K562 (cell line): ENCODE measurements around the gene TRAF1. TPM values are rescaled to one million over a fixed set of nuclear protein-coding genes. Genes with fewer than 3 reads are reported as not detected.
A peak's percentile ranks its signal among the peaks of the same experiment; 100 is the strongest.

Experiments
- ATAC-seq: fragments of 200-7000 bp; cut with Tn5 transposase; 3 replicates; pipeline ENCODE4 v1.9.1; 2020; ENCODE audit warnings: moderate library complexity
- BruUV-seq: library from RNA; stranded (reverse); fragments of 400-500 nt; replicated peaks from 2 replicates; lab custom pipeline; 2021; lab: Mats Ljungman, UMichigan
- CTCF ChIA-PET: fragments of 300-600 bp; formaldehyde crosslinking; extraction: SDS; loops from one replicate; lab custom pipeline; 2021; ENCODE audit warnings: low intra/inter-chr PET ratio; lab: Yijun Ruan, JAX
- POLR2A ChIA-PET: fragments of 300-600, 350-650 bp; sonication (Branson Sonifier 250); formaldehyde crosslinking; extraction: SDS; loops from one replicate; lab custom pipeline; 2021; ENCODE audit warnings: antibody characterized with exemption, inconsistent platforms; lab: Yijun Ruan, JAX
- DNase-seq, 4 experiments: peaks; one replicate each; pipeline versions ENCODE4 v3.0.0 to v3.0.0-alpha.2; 2011 to 2018; ENCODE audit warnings: low spot score in 3 of 4, mixed read lengths in 3 of 4; ENCODE audit errors: extremely low read depth in 1 of 4
- FAIRE-seq: peaks from 2 replicates; lab custom pipeline; 2011; peaks lifted over from hg19 to GRCh38; lab: Jason Lieb, UNC
- H2AFZ ChIP-seq: 2 replicates; pipeline ENCODE4 v1.6.0; 2011; ENCODE audit warnings: low read depth, low read length, control low read depth, inconsistent platforms
- H3K27ac ChIP-seq: fragments of 200-600 bp; 3 replicates; pipeline ENCODE4 v1.8.0; 2011; ENCODE audit warnings: low read depth, mild to moderate bottlenecking, control low read depth, inconsistent platforms, low read length, moderate library complexity, mixed read lengths; ENCODE audit errors: extremely low read depth
- H3K27me3 ChIP-seq, 2 experiments: fragments of 300-600 bp in 1 of 2; 2 replicates in 1 of 2; 3 replicates in 1 of 2; pipeline versions ENCODE4 v1.6.0 to v1.8.0; 2011; ENCODE audit warnings: inconsistent platforms in 2 of 2, low read length in 2 of 2, mild to moderate bottlenecking in 1 of 2, mixed read lengths in 1 of 2, moderate library complexity in 1 of 2; ENCODE audit not compliant: control insufficient read depth in 2 of 2, insufficient read depth in 2 of 2
- H3K36me3 ChIP-seq: fragments of 300-600 bp; 3 replicates; pipeline ENCODE4 v1.8.0; 2011; ENCODE audit warnings: mild to moderate bottlenecking, low read length, inconsistent platforms; ENCODE audit not compliant: control insufficient read depth, insufficient read depth
- H3K4me1 ChIP-seq, 2 experiments: fragments of 200-600 bp in 1 of 2; replicated peaks in 1 of 2; 2 replicates in 1 of 2; 3 replicates in 1 of 2; pipeline versions ENCODE4 v1.5.1 to v1.8.0; 2011; ENCODE audit warnings: inconsistent platforms in 2 of 2, low read length in 2 of 2, mild to moderate bottlenecking in 1 of 2, mixed read lengths in 1 of 2, moderate library complexity in 1 of 2; ENCODE audit not compliant: control insufficient read depth in 2 of 2, insufficient read depth in 2 of 2
- H3K4me2 ChIP-seq: 2 replicates; pipeline ENCODE4 v1.6.1; 2011; ENCODE audit warnings: low read length, control low read depth, inconsistent platforms, mixed read lengths; ENCODE audit not compliant: insufficient read depth
- H3K4me3 ChIP-seq: fragments of 200-600 bp; sonication (generic), shearing (Covaris generic); 2 replicates; pipeline ENCODE4 v1.5.1; 2016; ENCODE audit warnings: control low read depth, inconsistent platforms
- H3K79me2 ChIP-seq: fragments of 200-600 bp; 3 replicates; pipeline ENCODE4 v1.8.0; 2011; ENCODE audit warnings: low read length, inconsistent platforms; ENCODE audit not compliant: control insufficient read depth, insufficient read depth
- H3K9ac ChIP-seq, 2 experiments: 2 replicates each; pipeline versions ENCODE4 v1.6.0 to v1.6.1; 2011; ENCODE audit warnings: low read depth in 2 of 2, low read length in 2 of 2, control low read depth in 1 of 2, inconsistent platforms in 1 of 2, mild to moderate bottlenecking in 1 of 2, mixed read lengths in 1 of 2; ENCODE audit not compliant: insufficient read depth in 1 of 2
- H3K9me1 ChIP-seq: one replicate; pipeline ENCODE4 v1.6.0; 2011; ENCODE audit warnings: inconsistent platforms, mild to moderate bottlenecking, low read length, moderate library complexity; ENCODE audit not compliant: control insufficient read depth, insufficient read depth
- H3K9me3 ChIP-seq: replicated peaks from 2 replicates; pipeline ENCODE4 v1.5.1; 2011; ENCODE audit warnings: low read depth, low read length, inconsistent platforms; ENCODE audit not compliant: control insufficient read depth, insufficient read depth
- H4K20me1 ChIP-seq: replicated peaks from 2 replicates; pipeline ENCODE4 v1.6.1; 2011; ENCODE audit warnings: low read length, inconsistent platforms, mixed read lengths; ENCODE audit not compliant: control insufficient read depth, insufficient read depth
- BHLHE40 ChIP-seq: IDR thresholded peaks from 2 replicates; pipeline ENCODE4 v1.6.1; 2011; ENCODE audit warnings: low read length, improper control_type of control experiment
- E4F1 ChIP-seq: fragments of 250-450 bp; sonication (Bioruptor Pico); IDR thresholded peaks from 2 replicates; pipeline ENCODE4 v1.5.0; 2021; ENCODE audit warnings: mild to moderate bottlenecking, borderline replicate concordance
- MBD2 ChIP-seq: sonication (generic); IDR thresholded peaks from 2 replicates; pipeline ENCODE4 v1.6.1; 2016; ENCODE audit warnings: low read depth, borderline replicate concordance
- THRB ChIP-seq: fragments of 450-650 bp; formaldehyde crosslinking; conservative IDR thresholded peaks from 2 replicates; pipeline ENCODE4 v1.4.0; 2022; ENCODE audit warnings: mild to moderate bottlenecking, missing genetic modification characterization
- U2AF2 ChIP-seq: fragments of 200-400 bp; formaldehyde crosslinking; optimal IDR thresholded peaks from 2 replicates; pipeline ENCODE3; 2017; ENCODE audit warnings: low read depth, mild to moderate bottlenecking, low read length
- ZZZ3 ChIP-seq: fragments of 450-650 bp; IDR thresholded peaks from 2 replicates; pipeline ENCODE4 v1.6.1; 2016; ENCODE audit warnings: antibody characterized with exemption, mild to moderate bottlenecking, moderate library complexity
- WGBS: fragments of 100-300 bp; shearing (Covaris generic); methylation state at CpG from one replicate; pipeline ENCODE4 v1.1.6; 2016; ENCODE audit warnings: low coverage, mixed read lengths; ENCODE audit not compliant: insufficient coverage; ENCODE audit errors: missing lambda C conversion rate; 5-methylcytosine and 5-hydroxymethylcytosine counted together
- in situ Hi-C: fragments of 300-500 bp; cut with MboI; formaldehyde crosslinking; loops from 4 replicates; pipeline ENCODE4 v1.15.0; 2018; ENCODE audit warnings: inconsistent platforms, mixed read lengths
- intact Hi-C: fragments of 100-400 bp; cut with micrococcal nuclease; formaldehyde crosslinking; loops from 2 replicates; pipeline ENCODE4 v1.14.2; 2022
- polyA plus RNA-seq, 8 experiments: library from polyadenylated mRNA; depleted of rRNA in 4 of 8; stranded (reverse) in 5 of 8; unstranded in 3 of 8; fragments of >200 nt; fragmentation: Nextera tagmentation in 2 of 8; fragmentation: Illumina TruSeq in 1 of 8; extraction: Ambion mirVana in 2 of 8; extraction: Trizol in 1 of 8; gene quantifications; 2 replicates each; pipeline versions ENCODE4 v1.2.1 to v1.2.3, GENCODE V29; 2011 to 2014; ENCODE audit warnings: inconsistent platforms in 1 of 8, missing spikeins in 1 of 8
- total RNA-seq, 7 experiments: library from RNA; depleted of rRNA in 6 of 7; stranded (reverse); fragments of >200 nt in 6 of 7; fragmentation: Illumina TruSeq in 2 of 7; extraction: Trizol in 2 of 7; gene quantifications; 2 replicates each; pipeline versions ENCODE4 v1.2.1 to v1.2.3, GENCODE V29; 2011 to 2021; ENCODE audit warnings: low replicate concordance in 1 of 7

TRAF1 gene
- total and polyA plus RNA-seq, 9 of the 15 experiments (the other 6 are each of a cell fraction or from before 2014, with no cell fraction given) = 0.01 to 1.1 (median 0.04) TPM; not detected in 2

DNA sequence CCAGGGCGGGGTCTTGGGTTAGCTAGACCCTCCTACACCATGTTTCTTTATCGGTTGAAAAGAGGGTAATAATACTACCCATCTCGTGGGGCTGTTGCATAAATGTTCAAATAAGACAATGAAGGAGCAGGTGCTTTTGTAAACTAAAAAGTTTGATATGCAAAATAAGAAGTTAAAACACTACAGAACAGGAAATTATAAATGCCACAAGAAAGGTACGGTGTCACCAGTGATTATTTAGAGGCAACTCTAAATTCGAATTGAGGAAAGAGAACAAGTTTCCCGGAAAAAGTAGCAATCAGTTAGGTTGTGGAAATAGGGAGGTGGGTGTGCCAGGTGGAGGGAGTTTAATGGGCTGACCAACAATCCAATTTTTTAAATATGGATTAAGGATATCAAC is 47.1 kb downstream of the TRAF1 start:
- no peak overlapping the region for H3K27ac ChIP-seq
- no peaks in the 10 kb centered on the region for H4K20me1 ChIP-seq
- no peaks in the 10 kb centered on the region for H3K9me3 ChIP-seq
- no peak for ATAC-seq
- in situ Hi-C loops = no loop called here
- H3K27me3 ChIP-seq = no peaks in the 10 kb centered on the region; a peak in 1 of 5 replicates
- no peak overlapping the region for H3K4me3 ChIP-seq
- peaks cover 24% of the 10 kb centered on the region for H3K36me3 ChIP-seq
- peaks cover 52 to 55% of the 10 kb centered on the region in 2 experiments for H3K4me1 ChIP-seq
- no peak overlapping the region for H2AFZ ChIP-seq
- TF ChIP-seq E4F1 (CRISPR knock-in tag) (no peak), MBD2 (no peak), U2AF2 (no peak), BHLHE40 (0 out of 2 replicates have a peak, but pooled peaks have one; percentile 2), THRB (CRISPR knock-in tag) (no peak), ZZZ3 (no peak)
- TF ChIP-seq, all 486 proteins: peak for 1
- FAIRE-seq (no peak), DNase-seq (no peak)
- ChIA-PET POLR2A (interaction anchor here (1.1 to 15.5 kb wide), 3 partner anchors 10 to 52 kb away, joined by 3 to 464 read pairs (median 23); no protein-coding TSS in a partner anchor), CTCF (no interaction called here)
- peaks cover 39% of the 10 kb centered on the region for H3K79me2 ChIP-seq
- 54% methylated on average over 6 of the region's 6 CpGs for WGBS
- H3K4me2 ChIP-seq = peak overlapping the region; percentile 2; the same call in 1 of the 2 replicates
- BruUV-seq = no TSS peak
- intact Hi-C loops = loop anchor here (10.0 kb wide), 1 partner anchor 195 kb away; the partner anchor contains the start of gene CNTRL
- H3K9me1 ChIP-seq = no peaks in the 10 kb centered on the region
- peak overlapping the region in 1 of 2 experiments; percentile 21; a peak in 1 of 4 replicates for H3K9ac ChIP-seq
